Transverse colon (tissue), 4 donors: Measurements from ENCODE around the gene ABCB10.
"Not testable (repeated sequence)": the region's sequence is repeated elsewhere in the genome, so short reads cannot be mapped to it uniquely, and the experiment has no call there.

ENCODE experiments used
- CTCF ChIP-seq, 5 experiments: fragments of 200-600 bp in 3 of 5; fragments of 450-650 bp in 2 of 5; sonication (generic) in 3 of 5; IDR thresholded peaks; 1 replicate in 2 of 5; 2 replicates in 3 of 5; pipeline ENCODE4 v1.5.1; 2016 to 2017; ENCODE audit warnings: antibody characterized with exemption in 5 of 5, inconsistent platforms in 3 of 5, mild to moderate bottlenecking in 2 of 5, moderate library complexity in 1 of 5
- EP300 ChIP-seq: sonication (generic); formaldehyde crosslinking; IDR thresholded peaks from one replicate; pipeline ENCODE4 v1.6.1; 2017; ENCODE audit warnings: antibody characterized with exemption, low read depth
- POLR2A ChIP-seq: fragments of 450-650 bp; IDR thresholded peaks from one replicate; pipeline ENCODE4 v1.6.1; 2016; ENCODE audit warnings: antibody characterized with exemption, mild to moderate bottlenecking, moderate library complexity
- POLR2AphosphoS5 ChIP-seq, 3 donors: sonication (generic); formaldehyde crosslinking; IDR thresholded peaks; one replicate each; pipeline ENCODE4 v1.6.1; 2016; ENCODE audit warnings: antibody characterized with exemption in 3 of 3

- not testable (repeated sequence) for TF ChIP-seq EP300; CTCF (IDR thresholded peaks at IDR 0.05); POLR2A; POLR2AphosphoS5 (IDR thresholded peaks at IDR 0.05)
Observed at GRCh38 chr1:229475859-229476258, 82.6 kb downstream of the ABCB10 start.
